Stimulated activated CD8-positive, alpha-beta memory T cell treated with anti-CD3 and anti-CD28 coated beads, Interleukin-4, amount 100 ng/mL, for 48 hours (primary cell): ENCODE results near the gene DPH2.

ENCODE experiments used
- DNase-seq: peaks from one replicate; pipeline ENCODE4 v3.0.0-alpha.2; 2020

The DPH2 gene

GRCh38 chr1:44008259-44008658 is 38.4 kb downstream of the DPH2 start:
- DNase-seq, result no peak

- no peak for DNase-seq
Observed at GRCh38 chr1:44010935-44011471, 41.2 kb downstream of the DPH2 start.

GRCh38 chr1:44012404-44012803 is 42.6 kb downstream of the DPH2 start:
- DNase-seq, result no peak

GRCh38 chr1:44012941-44013609 is 43.3 kb downstream of the DPH2 start:
- no peak for DNase-seq

- no peak for DNase-seq
Observed at GRCh38 chr1:44013949-44014348, 44.1 kb downstream of the DPH2 start.

- DNase-seq, result no peak
Observed at GRCh38 chr1:44014365-44015104, 44.7 kb downstream of the DPH2 start.

- no peak for DNase-seq
Observed at GRCh38 chr1:44015206-44015605, 45.4 kb downstream of the DPH2 start.

GRCh38 chr1:44016041-44016889 is 46.5 kb downstream of the DPH2 start:
- DNase-seq, result no peak

- DNase-seq, result no peak
Observed at GRCh38 chr1:44016890-44017400, 47.1 kb downstream of the DPH2 start.

GRCh38 chr1:44019466-44019948 is 49.7 kb downstream of the DPH2 start:
- no peak for DNase-seq

- no peak for DNase-seq
Observed at GRCh38 chr1:44020464-44020863, 50.7 kb downstream of the DPH2 start.

- DNase-seq, result no peak
Observed at GRCh38 chr1:44021156-44021555, 51.3 kb downstream of the DPH2 start.

- DNase-seq, result no peak
Observed at GRCh38 chr1:44021581-44022321, 51.9 kb downstream of the DPH2 start.
